HFF-Myc (cell line): ENCODE measurements around the gene CCDC188.
A peak's percentile ranks its signal among the peaks of the same experiment; 100 is the strongest.

Experiments
- DNase-seq: peaks from one replicate; pipeline ENCODE4 v3.0.0-alpha.2; 2011; ENCODE audit warnings: low read depth; ENCODE audit errors: extremely low read depth
- H3K4me3 ChIP-seq: replicated peaks from 2 replicates; pipeline ENCODE4 v1.5.1; 2011; ENCODE audit warnings: low read depth, mild to moderate bottlenecking, control low read depth, low read length
- TF ChIP-seq, protein P1 (sequence below): IDR thresholded peaks from 2 replicates; pipeline ENCODE4 v1.5.1; 2012; ENCODE audit warnings: mild to moderate bottlenecking, low read depth, low read length, control low read depth; ENCODE audit errors: missing control alignments

The CCDC188 gene

DNA sequence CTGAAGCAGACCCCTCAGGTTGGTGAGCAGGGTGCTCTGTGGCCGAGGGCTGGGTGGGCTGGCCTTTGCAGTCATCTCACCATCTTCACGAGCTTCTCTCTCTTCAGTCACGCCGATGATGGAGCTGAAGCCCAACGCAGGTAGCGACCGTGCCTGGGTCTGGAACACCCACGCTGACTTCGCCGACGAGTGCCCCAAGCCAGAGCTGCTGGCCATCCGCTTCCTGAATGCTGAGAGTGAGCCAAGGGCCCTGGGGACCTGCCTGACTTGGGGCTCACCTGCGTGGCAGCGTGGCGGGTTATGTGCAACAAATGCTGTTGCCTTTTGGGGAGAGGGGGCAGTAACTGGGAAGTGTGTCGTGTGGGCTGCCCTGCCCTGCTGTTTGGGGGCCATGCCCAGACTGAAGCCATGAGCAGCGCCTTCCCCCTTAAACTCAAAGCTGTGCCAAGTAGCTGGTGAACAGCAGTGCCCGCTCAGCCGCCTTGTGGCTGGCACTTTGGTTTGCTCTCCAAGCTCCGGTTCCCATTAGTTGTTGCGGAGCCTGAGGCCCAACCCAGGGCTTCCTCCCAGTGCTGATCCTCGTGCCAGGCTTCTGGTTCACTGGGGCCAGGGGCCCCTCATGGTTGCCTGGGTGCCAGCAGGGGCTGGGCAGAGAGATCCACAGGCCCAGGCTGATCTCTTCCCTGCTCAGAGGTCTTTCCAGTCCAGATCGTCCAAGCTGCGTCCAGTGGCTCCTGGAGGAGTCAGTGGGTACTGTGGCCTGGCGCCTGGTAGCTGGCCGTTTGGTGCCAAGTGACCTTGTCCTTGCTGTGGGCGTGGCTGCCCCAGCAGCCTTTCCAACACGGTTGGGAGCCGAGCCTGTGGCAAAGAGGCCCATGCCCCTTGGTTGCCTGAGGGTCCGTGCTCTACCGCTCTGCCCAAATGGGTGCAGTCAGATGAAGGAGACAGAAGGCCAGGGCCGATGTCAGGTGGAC, 25.4 kb downstream of the CCDC188 start:
- TF ChIP-seq, protein P1, sequence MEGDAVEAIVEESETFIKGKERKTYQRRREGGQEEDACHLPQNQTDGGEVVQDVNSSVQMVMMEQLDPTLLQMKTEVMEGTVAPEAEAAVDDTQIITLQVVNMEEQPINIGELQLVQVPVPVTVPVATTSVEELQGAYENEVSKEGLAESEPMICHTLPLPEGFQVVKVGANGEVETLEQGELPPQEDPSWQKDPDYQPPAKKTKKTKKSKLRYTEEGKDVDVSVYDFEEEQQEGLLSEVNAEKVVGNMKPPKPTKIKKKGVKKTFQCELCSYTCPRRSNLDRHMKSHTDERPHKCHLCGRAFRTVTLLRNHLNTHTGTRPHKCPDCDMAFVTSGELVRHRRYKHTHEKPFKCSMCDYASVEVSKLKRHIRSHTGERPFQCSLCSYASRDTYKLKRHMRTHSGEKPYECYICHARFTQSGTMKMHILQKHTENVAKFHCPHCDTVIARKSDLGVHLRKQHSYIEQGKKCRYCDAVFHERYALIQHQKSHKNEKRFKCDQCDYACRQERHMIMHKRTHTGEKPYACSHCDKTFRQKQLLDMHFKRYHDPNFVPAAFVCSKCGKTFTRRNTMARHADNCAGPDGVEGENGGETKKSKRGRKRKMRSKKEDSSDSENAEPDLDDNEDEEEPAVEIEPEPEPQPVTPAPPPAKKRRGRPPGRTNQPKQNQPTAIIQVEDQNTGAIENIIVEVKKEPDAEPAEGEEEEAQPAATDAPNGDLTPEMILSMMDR: no peak
- H3K4me3 ChIP-seq: no peak overlapping the region
- DNase-seq: no peak

DNA sequence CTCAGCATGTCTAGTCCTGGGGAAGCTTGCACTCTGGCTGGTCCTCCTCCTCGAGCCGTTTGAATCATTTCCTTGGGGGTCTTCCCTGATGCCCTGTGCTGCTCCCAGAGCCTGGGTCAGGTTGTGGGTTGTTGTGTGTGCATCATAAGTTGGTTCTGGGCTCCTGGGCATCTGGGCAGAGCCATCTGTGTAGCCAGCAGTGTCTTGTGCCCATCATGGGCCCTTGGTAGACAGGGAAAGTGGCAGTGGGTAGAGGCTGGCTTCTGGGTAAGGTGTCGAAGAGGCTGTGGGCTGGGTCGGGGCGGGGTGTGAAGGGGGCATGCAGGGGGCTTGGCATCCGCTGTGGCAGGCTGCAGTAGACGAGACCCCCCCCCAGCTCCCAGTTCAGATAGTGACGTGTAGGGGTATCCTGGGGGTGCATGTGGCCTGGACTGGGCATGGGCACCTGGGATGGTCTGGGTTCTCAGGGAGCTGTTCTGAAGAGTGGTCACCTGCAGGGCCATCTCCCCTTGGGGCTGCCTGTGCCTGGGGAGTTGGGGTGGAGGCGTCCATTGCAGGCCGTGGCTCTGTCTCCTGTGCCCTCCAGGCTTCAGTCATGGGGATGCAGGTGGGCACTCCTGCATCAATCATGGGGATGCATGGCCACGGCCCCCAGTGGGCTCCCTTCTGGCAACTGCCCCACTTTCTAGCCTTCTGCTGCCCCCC, 26.6 kb downstream of the CCDC188 start:
- TF ChIP-seq, protein P1: no peak
- DNase-seq: no peak
- H3K4me3 ChIP-seq: no peak overlapping the region

- TF ChIP-seq, protein P1: no peak
- no peak overlapping the region for H3K4me3 ChIP-seq
- no peak for DNase-seq
Measured at GRCh38 chr22:20123366-20124082, 27.3 kb downstream of the CCDC188 start.

DNA sequence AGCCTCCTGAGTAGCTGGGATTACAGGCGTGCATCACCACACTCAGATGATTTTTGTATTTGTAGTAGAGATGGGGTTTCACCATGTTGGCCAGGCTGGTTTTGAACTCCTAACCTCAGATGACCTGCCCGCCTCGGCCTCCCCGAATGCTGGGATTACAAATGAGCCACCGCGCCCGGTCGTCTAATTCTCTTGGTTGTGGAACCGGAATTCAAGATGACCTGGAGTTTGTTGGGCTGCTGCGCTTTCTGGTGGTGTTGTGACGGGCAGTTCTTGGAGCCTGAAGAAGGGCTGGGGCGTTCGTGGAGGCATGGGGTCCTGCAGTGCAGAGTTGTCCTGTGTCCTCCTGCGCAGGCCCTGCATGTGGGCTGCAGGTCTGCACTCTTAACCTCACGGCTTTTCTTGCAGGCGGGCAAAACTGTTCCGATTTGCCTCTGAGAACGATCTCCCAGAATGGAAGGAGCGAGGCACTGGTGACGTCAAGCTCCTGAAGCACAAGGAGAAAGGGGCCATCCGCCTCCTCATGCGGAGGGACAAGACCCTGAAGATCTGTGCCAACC, 28.9 kb downstream of the CCDC188 start:
- H3K4me3 ChIP-seq: no peak overlapping the region
- TF ChIP-seq, protein P1: no peak
- no peak for DNase-seq

DNA sequence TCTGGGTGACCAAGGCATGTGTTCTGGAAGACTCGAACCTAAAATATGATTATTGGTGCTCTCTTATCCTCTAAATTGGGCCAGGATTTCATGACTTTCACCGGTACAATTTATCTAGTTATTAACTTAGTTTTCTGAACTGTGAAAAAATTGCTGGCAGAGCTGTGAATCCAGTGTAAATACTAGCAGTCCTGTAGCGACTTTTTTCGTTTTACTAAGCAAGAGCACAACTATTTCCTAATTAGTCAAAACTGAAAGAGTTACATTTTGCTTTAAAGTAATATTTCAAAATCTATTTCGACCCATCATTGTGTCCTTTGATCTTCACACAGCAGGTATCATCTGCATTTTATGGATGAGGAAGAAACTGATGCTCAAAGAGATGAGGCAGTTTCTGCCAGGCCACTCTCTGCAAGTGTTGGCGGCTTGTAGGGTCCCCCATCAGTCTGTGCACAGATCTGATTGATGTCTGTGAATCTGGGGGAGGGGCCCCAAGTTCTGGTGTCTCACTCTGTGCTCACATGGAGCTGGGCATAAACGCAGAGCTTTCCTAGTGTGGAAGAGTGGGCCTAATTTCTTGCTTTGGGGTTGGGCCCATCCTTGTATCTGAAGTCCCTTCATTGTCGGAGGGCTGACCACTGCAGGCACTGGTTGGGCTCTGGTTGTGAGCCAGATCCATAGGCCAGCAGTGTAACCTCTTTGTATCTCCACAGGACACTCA, 32.4 kb downstream of the CCDC188 start:
- TF ChIP-seq, protein P1: no peak
- no peak for DNase-seq
- peak overlapping the region; percentile 87 for H3K4me3 ChIP-seq
